GM18520 (cell line): ENCODE results near the gene REV3L.
A peak's percentile ranks its signal among the peaks of the same experiment; 100 is the strongest.
"Not testable (repeated sequence)": the region's sequence is repeated elsewhere in the genome, so short reads cannot be mapped to it uniquely, and the experiment has no call there.

Source experiments
- ATAC-seq: cut with Tn5 transposase; IDR thresholded peaks from one replicate; pipeline ENCODE4 v1.9.1; 2021; ENCODE audit not compliant: unreplicated experiment

Gene REV3L

GRCh38 chr6:111379831-111380230 is 103.2 kb downstream of the REV3L start:
- no peak for ATAC-seq

DNA sequence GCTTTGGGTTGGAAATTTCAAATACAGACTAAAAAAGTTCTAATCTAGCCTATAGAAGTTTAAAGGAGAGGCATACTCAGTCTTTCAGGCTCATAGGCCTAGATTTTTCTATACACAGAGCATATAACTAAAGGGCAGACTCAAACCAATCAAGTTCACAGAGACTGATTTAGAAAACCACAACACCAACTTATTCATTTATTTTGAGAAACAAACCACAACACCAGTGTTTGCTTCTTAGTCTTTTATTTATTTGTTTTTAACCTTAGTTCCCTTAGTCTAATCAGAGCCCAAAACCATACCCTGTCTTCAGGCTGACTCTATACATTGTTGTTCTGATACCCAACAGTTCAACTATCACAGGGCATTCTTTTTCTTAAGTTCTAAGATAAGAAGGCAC is 103.7 kb downstream of the REV3L start:
- ATAC-seq = no peak

DNA sequence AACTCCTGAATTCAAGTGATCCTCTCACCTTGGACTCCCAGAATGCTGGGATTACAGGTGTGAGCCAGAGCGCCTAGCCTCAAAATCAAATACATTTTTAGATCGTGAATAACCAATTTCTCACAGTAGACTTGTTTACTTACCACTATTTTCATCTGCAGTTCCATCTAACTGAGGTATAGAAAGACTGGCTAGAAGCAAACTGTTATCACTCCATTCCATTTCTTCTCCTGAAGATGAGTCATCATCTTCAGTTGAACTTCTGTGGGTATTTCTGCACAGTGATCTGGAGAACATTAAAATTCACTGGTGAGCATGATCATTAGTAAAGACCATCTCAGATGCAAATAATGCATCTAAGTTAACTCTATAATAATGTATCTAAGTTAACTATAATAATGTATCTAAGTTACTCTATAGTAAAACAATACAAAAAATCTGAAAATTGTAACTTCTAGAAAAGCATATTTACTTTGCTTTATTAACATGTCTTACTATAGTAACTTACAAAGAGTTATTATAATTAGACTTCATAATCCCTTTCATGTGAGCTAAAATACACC is 105.4 kb downstream of the REV3L start:
- ATAC-seq = no peak

GRCh38 chr6:111367393-111368088 is 115.5 kb downstream of the REV3L start:
- no peak for ATAC-seq

DNA sequence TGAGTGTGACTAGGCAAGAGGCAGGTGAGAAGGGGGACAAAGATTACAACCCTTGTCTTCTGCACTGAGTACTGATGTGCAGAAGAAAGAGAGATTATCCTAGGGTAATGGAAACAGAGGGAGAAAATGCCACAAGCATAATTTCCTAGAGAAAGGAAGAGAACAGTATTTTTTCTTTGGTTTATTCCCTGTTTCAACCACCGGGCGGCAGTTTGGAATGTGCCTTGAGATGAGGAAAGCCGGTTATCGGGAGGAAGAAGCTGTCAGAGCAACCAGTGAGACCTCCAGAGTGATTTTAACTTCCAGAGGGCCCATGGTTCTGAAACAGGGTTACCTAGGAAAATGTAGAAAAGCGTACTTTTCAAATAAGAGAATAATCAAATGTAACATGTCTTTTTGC is 121.4 kb downstream of the REV3L start:
- no peak for ATAC-seq

DNA sequence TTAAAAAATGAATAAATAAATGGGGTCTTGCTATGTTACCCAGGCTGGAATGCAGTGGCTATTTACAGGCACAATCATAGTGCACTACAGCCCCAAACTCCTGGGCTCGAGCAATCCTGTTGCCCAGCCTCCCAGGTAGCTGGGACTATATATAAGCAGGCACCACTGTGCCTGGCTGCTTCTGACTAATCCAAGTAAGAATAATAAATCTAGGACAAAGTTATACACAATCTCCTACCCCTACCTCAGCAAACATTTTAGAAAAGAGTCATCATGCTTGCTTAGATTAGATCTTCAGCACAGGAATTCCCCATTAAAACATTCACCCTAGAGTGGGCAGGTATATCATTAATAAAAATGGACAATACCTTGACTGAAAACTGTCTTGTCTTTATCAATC is 124.6 kb downstream of the REV3L start:
- ATAC-seq = no peak

GRCh38 chr6:111357705-111358104 is 125.3 kb downstream of the REV3L start:
- no peak for ATAC-seq

GRCh38 chr6:111356551-111356950 is 126.5 kb downstream of the REV3L start:
- no peak for ATAC-seq

GRCh38 chr6:111354758-111355555 is 128.1 kb downstream of the REV3L start:
- ATAC-seq = no peak

DNA sequence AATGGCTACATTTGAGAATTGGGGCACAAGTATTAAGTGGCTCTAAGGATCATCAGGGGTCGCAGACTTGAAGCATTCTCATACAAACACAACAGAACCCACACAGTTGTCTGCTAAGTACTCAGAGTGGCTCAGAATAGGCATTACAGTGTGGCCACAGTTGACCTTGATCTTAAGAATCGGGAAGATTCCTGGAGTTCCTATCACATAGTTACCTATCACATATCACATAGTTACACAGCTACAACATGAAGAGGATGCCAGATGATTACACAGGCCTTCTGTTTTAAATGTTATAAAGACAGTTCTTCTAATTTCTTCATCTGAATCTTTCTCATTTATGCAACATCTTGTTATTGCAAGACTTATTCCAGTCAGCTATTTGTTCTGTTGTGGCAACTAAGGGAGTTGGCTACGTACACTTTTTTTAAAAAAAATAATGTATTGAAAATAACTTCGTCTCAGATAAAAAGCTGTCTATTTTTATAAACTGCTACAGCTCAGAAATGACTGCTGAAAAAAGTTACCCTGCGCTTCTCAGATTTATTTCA is 129.0 kb downstream of the REV3L start:
- ATAC-seq = no peak

DNA sequence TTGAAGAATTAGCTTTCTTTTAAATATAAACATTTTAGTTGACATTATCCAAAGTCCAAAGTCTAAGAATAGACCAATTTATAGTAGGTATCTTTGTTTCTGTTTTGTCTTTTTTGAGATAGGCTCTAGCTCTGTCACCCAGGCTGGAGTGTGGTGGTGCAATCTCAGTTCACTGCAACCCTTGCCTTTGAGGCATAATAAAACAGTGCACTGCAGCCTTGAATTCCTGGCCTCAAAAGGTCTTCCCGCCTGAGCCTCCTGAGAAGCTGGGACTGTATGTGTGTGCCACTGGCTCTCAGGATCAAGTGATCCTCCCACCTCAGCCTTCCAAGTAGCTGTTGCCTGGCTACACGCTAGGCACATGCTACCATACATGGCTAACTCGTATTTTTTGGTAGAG is 135.4 kb downstream of the REV3L start:
- no peak for ATAC-seq

- no peak for ATAC-seq
Observed at GRCh38 chr6:111342913-111343312, 140.1 kb downstream of the REV3L start.

DNA sequence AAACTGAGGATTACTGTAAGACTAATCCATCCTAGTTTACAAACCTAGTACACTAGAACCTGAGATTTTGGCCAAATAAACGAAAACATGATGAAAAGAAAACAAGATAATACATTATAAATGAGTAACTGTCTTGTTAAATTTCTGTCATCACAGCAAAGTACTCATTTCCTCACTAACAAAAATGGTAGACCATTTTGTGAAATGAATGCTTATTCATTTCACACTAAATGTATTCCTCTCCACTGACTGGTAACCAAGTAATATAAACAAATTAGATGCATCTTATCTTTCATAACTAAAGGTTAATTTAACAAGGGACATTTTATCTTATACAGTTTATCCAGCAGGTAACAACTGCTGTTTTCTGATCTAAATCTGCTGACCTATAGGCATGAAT is 143.7 kb downstream of the REV3L start:
- ATAC-seq = peak; percentile 19

- ATAC-seq = peak; percentile 98
Observed at GRCh38 chr6:111338843-111339242, 144.2 kb downstream of the REV3L start.

DNA sequence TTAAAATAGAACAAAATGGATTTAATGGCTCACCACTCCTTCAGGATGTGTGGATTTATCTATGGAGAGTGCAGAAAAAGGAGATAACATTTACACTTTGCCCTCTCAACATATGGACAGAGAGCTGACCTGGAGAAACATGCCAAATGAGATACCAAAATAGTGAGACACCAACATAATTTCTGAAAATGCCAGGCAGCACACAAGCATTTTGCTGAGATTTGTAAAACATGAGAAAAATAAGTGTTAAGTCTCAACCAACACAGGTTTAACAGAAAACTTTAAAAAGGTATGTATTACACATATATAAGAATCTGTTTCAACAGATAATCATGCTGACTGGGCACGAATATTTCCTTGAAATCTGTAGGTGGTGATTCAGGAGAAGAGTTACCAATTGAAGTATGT is 145.2 kb downstream of the REV3L start:
- no peak for ATAC-seq

DNA sequence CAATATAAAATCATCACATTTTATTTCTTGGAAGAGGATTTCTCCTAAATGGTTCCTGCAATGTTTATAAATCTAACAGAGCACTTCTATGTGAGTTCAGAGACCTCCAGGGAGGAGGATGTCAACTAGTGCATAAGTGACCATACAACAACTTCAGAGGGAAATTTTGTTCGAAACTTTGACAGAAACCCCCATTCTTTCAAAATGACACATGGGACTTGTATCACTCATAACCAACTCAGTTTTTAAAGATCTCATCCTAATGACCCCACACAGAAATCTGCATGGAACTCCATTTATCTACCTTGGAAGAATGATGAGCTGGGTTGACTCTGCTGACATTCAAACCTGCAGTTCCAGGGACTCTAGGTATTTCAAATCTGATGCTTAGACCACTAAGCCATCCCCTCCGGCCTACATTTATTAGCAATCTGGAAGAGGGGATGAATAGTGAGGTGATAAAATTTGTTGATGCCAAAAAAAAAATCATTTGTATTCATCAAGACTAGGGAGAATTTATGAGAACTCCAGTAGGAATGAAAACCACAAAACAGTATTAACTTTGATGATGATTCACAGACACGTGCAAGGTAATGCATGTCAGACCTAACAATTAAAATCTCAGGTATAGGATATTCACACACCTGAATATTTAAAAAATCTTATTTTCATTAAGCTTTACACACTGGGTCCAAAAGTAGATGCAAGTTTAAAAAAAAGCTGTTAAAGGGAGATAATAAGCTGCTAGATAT is 153.0 kb downstream of the REV3L start:
- ATAC-seq = peak; percentile 89

DNA sequence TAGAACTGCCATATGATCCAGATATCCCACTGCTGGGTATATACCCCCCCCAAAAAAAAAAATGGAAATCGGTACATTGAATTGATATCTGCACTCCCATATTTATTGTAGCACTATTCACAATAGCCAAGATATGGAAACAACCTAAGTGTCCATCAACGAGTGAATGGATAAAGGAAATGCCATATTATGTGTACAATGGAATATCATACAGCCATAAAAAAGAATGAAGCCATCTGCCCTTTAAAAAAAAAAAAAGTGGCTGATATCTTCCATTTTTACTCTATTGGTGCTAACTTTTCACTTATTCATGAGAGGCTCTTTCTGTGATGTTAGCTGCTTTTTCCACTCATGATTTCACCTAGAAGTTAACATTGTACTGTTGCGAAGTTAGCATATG is 156.5 kb downstream of the REV3L start:
- no peak for ATAC-seq

GRCh38 chr6:111322145-111322544 is 160.9 kb downstream of the REV3L start:
- no peak for ATAC-seq

DNA sequence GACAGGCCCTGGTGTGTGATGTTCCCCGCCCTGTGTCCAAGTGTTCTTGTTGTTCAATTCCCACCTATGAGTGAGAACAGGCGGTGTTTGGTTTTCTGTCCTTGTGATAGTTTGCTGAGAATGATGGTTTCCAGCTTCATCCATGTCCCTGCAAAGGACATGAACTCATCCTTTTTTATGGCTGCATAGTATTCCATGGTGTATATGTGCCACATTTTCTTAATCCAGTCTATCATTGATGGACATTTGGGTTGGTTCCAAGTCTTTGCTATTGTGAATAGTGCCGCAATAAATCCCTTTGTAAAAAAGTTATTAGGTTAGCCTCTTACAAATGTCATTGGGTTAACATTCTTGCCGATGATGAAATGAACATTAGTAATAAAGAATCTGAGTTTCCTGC is 175.1 kb downstream of the REV3L start:
- not testable (repeated sequence) for ATAC-seq

DNA sequence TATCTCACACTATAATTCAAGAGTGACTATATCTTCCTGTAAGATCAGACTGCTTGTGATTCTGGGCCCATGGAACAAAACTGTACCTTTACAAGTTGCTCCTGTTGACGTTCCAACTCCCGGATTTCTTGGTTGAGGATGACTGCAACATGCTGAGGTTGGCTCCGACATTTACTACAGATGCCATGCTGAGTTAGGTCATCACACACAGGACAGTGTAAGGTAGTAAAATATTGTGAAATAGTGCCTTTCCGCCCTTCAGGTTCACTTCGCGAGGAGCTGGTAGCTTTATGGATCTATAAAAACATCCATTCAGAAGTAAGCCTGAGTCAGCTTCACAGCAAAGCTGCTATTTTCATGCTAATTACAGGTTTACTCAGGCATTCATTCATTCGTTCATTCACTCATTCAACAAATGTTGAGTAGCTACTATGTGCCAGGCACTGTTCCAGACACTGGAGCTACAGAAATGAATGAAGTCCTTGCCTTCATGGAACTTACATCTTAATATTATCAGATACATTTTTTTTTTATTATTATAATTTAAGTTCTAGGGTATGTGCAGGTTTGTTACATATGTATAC is 175.7 kb downstream of the REV3L start:
- no peak for ATAC-seq
